BE2C (cell line): ENCODE data around the gene GRIN2A.
"Not testable (repeated sequence)": the region's sequence is repeated elsewhere in the genome, so short reads cannot be mapped to it uniquely, and the experiment has no call there.

Experiments used
- DNase-seq: peaks from one replicate; pipeline ENCODE4 v3.0.0-alpha.2; 2020
- H3K27me3 ChIP-seq: fragments of 250-450 bp; sonication (Bioruptor Pico); 2 replicates; pipeline ENCODE4 v1.5.1; 2020; ENCODE audit warnings: mild to moderate bottlenecking
- H3K36me3 ChIP-seq: fragments of 250-450 bp; sonication (Bioruptor Pico); 2 replicates; pipeline ENCODE4 v1.5.1; 2020; ENCODE audit warnings: mild to moderate bottlenecking
- H3K4me1 ChIP-seq: fragments of 250-450 bp; sonication (Bioruptor Pico); 2 replicates; pipeline ENCODE4 v1.5.1; 2020
- H3K4me3 ChIP-seq: 2 replicates; pipeline ENCODE4 v1.5.1; 2011; ENCODE audit warnings: low read depth, low read length
- H3K9me3 ChIP-seq: fragments of 250-450 bp; sonication (Bioruptor Pico); 2 replicates; pipeline ENCODE4 v1.5.1; 2020
- CTCF ChIP-seq: IDR thresholded peaks from 2 replicates; pipeline ENCODE4 v1.5.1; 2012; ENCODE audit warnings: mild to moderate bottlenecking, low read depth, low read length

The GRIN2A gene

GRCh38 chr16:9900576-9900975 lies 281.7 kb downstream of the GRIN2A start:
- no peak for DNase-seq
- Histone ChIP-seq H3K9me3 (no peaks in the 10 kb centered on the region; the same call in 1 of the 2 replicates), H3K4me1 (no peaks in the 10 kb centered on the region), H3K36me3 (no peaks in the 10 kb centered on the region), H3K27me3 (no peaks in the 10 kb centered on the region), H3K4me3 (no peak overlapping the region)
- no peak for TF ChIP-seq CTCF

GRCh38 chr16:9898555-9898954 lies 283.7 kb downstream of the GRIN2A start:
- Histone ChIP-seq H3K4me1 (no peaks in the 10 kb centered on the region), H3K4me3 (no peak overlapping the region), H3K36me3 (no peaks in the 10 kb centered on the region), H3K9me3 (no peaks in the 10 kb centered on the region; the same call in 1 of the 2 replicates), H3K27me3 (no peaks in the 10 kb centered on the region)
- DNase-seq = no peak
- TF ChIP-seq CTCF = no peak

GRCh38 chr16:9898124-9898523 lies 284.1 kb downstream of the GRIN2A start:
- TF ChIP-seq CTCF = no peak
- no peak for DNase-seq
- H3K9me3 ChIP-seq = no peaks in the 10 kb centered on the region; the same call in 1 of the 2 replicates
- no peaks in the 10 kb centered on the region for H3K36me3 ChIP-seq
- H3K27me3 ChIP-seq = no peaks in the 10 kb centered on the region
- H3K4me1 ChIP-seq = no peaks in the 10 kb centered on the region
- no peak overlapping the region for H3K4me3 ChIP-seq

GRCh38 chr16:9895817-9896216 lies 286.4 kb downstream of the GRIN2A start:
- Histone ChIP-seq H3K9me3 (no peaks in the 10 kb centered on the region; the same call in 1 of the 2 replicates), H3K36me3 (no peaks in the 10 kb centered on the region), H3K4me1 (no peaks in the 10 kb centered on the region), H3K4me3 (no peak overlapping the region), H3K27me3 (no peaks in the 10 kb centered on the region)
- no peak for TF ChIP-seq CTCF
- no peak for DNase-seq

- Histone ChIP-seq H3K4me1 (no peaks in the 10 kb centered on the region), H3K4me3 (no peak overlapping the region), H3K9me3 (no peaks in the 10 kb centered on the region), H3K27me3 (no peaks in the 10 kb centered on the region), H3K36me3 (no peaks in the 10 kb centered on the region)
- no peak for DNase-seq
- no peak for TF ChIP-seq CTCF
These were observed 296.4 kb downstream of the GRIN2A start for GRCh38 chr16:9885876-9886275.

- TF ChIP-seq CTCF = no peak
- Histone ChIP-seq H3K36me3 (no peaks in the 10 kb centered on the region), H3K9me3 (no peaks in the 10 kb centered on the region)
These were observed 296.8 kb downstream of the GRIN2A start for GRCh38 chr16:9885467-9885866.

GRCh38 chr16:9875981-9876380 lies 306.2 kb downstream of the GRIN2A start:
- H3K9me3 ChIP-seq, H3K4me3 ChIP-seq, DNase-seq, H3K36me3 ChIP-seq, H3K27me3 ChIP-seq, H3K4me1 ChIP-seq: not testable (repeated sequence)

More at GRCh38 chr16:9885467-9885866, 296.8 kb downstream of the GRIN2A start:
- Histone ChIP-seq H3K27me3 (no peaks in the 10 kb centered on the region), H3K4me1 (no peaks in the 10 kb centered on the region), H3K4me3 (no peak overlapping the region)
- no peak for DNase-seq
